ENCODE measurements around the gene MRS2.
"Not testable (repeated sequence)": the region's sequence is repeated elsewhere in the genome, so short reads cannot be mapped to it uniquely, and the experiment has no call there.

DNA sequence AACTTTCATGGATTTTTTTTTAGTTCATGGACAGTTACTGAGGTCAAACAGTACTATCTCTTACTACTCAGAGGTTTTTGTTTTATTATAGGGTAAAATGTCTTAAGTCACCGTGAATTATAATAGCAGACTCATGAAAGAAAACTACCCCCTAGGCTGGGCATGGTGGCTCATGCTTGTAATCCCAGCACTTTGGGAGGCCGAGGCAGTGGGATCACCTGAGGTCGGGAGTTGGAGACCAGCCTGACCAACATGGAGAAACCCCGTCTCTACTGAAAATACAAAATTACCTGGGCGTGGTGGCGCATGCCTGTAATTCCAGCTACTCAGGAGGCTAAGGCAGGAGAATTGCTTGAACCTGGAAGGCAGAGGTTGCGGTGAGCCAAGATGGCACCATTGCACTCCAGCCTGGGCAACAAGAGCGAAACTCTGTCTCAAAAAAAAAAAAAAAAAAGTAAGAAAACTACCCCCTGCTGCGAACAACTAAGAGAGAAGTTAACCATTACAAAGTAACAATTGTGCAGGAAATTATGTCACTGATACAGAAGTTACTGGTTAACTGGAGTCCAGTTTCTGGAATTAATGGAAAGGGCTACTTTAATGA is 19.7 kb upstream of the MRS2 start:
- not testable (repeated sequence) for TF ChIP-seq EZH2 (optimal IDR thresholded peaks at IDR 0.05; ENCODE audit: low read depth, low read length)
- TF ChIP-seq, protein P1, sequence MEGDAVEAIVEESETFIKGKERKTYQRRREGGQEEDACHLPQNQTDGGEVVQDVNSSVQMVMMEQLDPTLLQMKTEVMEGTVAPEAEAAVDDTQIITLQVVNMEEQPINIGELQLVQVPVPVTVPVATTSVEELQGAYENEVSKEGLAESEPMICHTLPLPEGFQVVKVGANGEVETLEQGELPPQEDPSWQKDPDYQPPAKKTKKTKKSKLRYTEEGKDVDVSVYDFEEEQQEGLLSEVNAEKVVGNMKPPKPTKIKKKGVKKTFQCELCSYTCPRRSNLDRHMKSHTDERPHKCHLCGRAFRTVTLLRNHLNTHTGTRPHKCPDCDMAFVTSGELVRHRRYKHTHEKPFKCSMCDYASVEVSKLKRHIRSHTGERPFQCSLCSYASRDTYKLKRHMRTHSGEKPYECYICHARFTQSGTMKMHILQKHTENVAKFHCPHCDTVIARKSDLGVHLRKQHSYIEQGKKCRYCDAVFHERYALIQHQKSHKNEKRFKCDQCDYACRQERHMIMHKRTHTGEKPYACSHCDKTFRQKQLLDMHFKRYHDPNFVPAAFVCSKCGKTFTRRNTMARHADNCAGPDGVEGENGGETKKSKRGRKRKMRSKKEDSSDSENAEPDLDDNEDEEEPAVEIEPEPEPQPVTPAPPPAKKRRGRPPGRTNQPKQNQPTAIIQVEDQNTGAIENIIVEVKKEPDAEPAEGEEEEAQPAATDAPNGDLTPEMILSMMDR (IDR thresholded peaks at IDR 0.05; ENCODE audit: low read length): not testable (repeated sequence)
